Measurements from ENCODE around the gene GPR156.

GPR156 gene

DNA sequence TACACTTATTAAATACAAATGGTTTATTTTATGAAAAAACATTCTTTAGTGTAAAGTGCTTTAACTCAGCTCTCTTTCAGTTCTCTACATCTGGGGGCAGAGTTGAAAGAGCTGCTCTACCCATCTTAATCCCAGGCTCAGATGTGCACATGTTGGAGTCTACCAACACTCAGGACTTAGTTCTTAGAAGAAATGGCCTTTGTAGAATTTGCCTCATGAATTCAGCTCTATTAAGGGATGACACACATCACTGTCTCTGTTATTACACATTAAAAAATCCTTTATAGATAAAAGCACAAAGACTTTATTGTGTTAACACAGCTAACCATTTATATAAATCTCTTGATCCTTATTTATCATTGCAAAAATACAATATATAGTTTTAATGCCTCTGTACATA lies 159.0 kb downstream of the GPR156 start:
- DNase-seq (ENCODE audit: low spot score): no peak

DNA sequence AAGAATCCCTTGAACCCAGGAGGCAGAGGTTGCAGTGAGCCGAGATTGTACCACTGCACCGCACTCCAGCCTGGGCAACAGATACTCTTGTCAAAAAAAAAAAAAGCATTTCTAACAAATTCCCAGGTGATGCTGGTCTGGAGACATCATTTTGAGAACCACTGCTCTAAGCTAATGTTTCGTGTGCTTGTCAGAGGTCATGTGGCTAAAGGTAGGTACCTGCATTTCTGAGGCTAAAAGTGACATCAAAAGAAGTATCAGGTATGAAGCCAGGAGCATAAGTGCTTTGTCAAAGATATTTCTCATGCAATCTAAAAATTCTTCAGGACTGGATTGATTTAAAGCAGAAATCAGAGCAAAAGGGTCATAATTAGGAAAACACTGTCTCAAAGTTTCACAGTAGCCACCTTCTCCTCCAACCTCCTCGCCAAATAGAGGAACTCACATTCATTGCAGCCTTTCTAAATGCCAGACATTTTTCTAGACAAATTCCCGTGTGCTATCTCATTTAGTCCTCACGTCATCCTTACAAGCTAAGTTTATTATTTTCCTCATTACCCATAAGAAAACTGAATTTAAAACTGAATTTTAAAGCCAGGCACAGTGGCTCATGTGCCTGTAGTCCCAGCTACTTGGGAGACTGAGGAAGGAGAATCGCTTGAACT lies 165.0 kb downstream of the GPR156 start:
- DNase-seq (ENCODE audit: low spot score): no peak

Data from hematopoietic multipotent progenitor cell treated with erythropoietin and hydrocortisone succinate and interleukin-3 and kit ligand, for 15 days (in vitro differentiated cells).